GM18526 (cell line): ENCODE results near the gene TNFRSF1A.

Source experiments
- POLR2A ChIP-seq: IDR thresholded peaks from 3 replicates; pipeline ENCODE4 v1.6.1; 2011; ENCODE audit not compliant: insufficient read length; ENCODE audit errors: extremely low read depth

The TNFRSF1A gene

DNA sequence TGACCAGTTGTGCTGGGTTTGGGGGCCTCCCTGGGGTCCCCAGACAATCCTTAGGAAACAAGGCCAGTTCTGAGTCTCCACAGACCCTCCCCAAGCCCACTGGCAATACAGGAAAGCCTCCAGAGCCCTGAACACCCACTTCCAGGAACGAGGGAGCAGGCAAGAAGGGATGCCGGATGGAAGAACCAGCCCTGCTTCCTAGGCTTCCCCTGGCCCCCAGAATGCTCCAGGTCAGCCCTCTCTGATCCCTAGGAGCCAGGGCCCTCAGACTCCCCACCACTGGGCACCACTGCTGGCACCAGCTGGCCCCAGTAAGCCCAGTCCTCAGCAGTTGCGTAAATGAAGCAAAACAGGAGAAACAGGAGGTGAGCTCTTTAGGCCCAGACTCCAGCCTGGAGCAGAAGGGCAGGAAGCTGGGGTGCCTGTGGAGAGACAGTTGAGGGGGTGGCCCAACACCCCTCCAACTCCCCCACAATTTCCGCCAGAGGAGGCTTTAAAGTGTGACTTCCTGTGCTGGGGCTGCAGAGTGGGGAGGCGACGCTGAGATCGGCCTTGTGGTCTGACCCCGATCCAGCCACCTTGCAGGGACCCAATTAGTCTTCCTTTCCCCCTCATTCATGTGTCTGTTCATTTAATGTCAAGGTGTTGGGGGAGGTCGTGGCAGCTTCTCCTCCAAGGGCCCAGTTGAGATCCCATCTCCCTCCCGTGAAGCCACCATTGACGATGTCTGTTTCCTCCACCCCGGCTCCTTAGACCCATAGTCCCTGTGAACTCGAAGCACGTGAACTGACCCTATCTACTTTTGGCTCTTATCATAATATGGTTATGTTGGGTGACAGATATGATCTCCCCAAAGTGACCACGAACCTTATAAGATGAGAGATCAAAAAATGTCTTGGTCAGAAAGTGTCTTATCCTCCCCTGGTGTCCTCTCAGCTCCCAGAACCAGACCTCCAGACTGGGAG lies 4.7 kb downstream of the TNFRSF1A start:
- TF ChIP-seq POLR2A = peak; percentile 25

DNA sequence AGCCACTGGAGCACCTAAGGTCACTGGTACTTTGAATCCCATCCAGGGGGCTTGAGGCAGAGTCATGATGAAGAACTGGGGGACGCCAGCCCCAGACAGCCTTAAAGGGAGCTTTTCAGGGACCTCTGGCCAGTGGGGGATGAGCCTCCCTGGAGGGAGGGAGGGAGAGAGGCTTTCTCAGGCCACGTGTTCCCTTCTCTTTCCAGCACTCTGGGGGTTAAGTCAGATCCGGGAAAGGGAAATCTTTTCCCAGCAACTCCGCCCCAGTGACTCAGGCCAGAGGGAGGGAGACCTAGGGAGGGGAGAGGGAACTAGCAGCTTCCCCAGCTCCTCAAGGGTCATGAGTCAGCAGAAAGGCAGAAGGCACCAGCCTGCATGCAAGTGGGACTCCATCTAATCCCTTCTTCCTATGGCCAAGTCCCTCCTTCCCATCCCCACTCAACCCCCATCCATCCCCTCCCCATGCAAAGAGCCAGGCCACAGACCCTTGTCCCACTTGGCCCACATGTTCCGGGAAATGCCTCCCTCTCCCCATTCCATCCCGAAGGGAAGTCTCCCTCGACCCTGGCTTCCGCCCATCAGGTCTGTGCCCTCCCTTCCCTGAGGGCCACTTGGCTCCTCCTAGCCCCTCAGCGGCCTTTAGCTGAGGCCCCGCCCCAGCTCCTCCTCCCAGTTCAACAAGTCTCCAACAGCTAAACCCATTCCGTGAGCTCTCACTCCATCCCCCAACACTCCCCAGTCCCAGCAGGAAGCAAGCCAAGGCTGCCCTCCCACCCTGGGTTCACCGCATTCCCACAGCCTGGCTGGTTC lies 5.6 kb downstream of the TNFRSF1A start:
- peak; percentile 26 for TF ChIP-seq POLR2A

DNA sequence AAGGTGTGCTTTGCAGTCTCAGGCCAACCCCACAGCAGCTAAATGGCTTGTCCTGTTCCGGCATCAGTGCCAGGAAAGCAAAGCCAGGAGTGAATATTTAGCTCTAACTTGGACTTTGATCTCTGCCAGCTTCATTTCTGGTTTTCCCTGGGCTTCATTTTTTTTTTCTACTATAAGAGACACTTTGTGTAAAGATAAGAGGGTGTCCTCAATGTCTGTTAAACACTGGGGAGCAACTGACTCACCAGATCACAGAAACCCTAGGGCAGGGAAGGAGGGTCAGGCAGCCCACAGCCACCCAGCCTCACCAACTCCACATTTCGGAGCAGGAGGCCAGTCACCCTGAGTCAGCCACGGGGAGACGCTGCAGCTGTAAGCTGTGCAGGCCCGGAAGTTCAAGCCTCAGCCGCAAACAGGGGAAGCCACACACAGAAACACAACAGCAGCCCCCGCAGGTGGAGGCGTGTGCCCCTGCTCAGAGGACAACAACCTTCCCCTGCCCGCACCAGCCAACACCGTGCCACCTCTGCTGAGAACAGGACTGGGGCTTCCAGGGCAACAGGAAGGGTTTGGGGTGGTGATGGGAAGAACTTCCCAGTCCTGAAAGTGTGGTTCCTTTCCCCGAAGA lies 6.3 kb downstream of the TNFRSF1A start:
- peak; percentile 67 for TF ChIP-seq POLR2A

DNA sequence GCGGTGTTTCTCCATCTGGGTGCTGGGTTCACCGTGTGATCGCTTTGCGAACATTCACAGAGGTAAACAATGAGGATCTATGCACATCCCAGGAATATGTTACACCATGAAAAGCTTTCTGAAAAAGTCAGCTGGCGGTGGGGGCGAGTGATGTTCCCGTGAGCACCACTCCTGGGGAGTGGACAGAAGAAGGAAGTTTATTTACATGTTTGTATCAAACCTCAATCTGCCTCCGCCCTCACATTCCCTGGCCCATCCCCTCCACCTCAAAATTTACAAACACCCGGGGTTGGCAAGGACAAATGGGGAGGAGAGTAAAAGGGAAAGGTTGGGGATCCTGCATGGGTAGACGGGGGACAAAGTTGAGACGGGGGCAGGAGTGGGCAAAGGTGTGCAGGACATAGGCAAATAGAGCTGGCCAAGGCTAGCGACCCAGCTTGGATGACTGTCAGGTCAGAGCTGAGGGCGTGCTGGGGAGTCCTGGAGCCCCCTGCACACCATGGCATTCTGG lies 6.9 kb downstream of the TNFRSF1A start:
- TF ChIP-seq POLR2A = no peak

DNA sequence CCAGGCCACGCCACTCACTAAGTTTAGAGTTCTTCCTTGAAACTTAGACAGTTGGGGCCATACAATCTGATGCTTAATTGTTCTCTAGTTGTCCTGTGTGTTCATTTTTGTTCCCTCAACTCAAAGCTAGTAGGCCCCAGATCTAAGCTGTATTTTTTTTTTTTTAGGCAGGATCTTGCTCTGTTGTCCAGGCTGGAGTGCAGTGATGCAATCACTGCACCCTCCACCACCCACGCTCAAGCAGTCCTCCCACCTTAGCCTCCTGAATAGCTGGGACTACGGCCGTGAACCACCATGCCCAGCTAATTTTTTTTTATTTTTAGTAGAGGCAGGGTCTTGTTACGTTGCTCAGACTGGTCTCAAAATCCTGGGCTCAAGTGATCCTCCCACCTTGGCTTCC lies 7.5 kb downstream of the TNFRSF1A start:
- TF ChIP-seq POLR2A = no peak

DNA sequence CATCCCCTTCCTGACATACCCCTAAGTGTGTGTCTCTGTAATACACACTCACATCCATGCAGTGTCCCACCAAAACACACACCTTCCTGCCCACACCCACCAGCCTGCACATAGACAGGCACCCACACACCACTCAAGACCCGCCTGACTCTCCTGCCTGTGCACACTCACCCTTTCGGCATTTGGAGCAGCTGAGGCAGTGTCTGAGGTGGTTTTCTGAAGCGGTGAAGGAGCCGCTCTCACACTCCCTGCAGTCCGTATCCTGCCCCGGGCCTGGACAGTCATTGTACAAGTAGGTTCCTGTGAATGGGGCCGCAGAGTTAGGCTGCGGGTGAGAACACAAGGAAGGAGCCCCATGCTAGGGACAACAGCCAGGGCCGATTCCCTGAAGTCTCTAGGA lies 8.3 kb downstream of the TNFRSF1A start:
- TF ChIP-seq POLR2A = no peak

DNA sequence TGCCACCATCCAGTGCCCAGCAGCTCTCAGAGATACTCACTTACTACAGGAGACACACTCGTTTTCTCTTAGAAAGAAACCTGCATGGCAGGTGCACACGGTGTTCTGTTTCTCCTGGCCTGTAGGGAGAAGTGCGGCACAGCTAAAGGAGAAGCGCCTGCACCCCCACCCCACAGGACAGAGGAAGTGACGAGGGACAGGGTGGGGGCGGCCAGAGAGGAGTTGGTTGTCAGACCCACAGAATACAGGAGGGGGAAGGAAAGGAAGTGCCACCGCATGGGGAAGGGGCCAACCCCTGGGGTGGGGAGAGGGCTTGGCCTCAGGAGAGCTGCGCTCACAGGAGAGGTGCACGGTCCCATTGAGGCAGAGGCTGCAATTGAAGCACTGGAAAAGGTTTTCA lies 8.8 kb downstream of the TNFRSF1A start:
- no peak for TF ChIP-seq POLR2A

DNA sequence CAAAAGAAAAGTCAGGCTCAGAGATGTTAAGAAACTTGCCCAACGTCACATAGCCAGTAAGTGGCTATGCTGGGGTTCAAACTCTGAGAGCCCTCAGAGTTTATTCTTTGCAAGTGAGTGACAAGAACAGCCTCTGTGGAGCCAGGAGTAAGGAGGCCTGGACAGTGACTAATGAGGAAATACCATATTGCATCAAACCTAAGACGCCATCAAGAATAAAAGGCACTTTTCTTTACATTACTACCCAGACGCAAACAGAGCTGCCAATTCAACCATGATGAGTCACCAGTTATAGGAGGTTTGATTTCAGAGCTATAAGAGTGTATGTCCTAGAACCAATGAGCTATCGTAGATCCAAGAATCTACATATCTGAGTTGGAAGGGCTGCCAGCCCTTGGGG lies 9.4 kb downstream of the TNFRSF1A start:
- TF ChIP-seq POLR2A = no peak

DNA sequence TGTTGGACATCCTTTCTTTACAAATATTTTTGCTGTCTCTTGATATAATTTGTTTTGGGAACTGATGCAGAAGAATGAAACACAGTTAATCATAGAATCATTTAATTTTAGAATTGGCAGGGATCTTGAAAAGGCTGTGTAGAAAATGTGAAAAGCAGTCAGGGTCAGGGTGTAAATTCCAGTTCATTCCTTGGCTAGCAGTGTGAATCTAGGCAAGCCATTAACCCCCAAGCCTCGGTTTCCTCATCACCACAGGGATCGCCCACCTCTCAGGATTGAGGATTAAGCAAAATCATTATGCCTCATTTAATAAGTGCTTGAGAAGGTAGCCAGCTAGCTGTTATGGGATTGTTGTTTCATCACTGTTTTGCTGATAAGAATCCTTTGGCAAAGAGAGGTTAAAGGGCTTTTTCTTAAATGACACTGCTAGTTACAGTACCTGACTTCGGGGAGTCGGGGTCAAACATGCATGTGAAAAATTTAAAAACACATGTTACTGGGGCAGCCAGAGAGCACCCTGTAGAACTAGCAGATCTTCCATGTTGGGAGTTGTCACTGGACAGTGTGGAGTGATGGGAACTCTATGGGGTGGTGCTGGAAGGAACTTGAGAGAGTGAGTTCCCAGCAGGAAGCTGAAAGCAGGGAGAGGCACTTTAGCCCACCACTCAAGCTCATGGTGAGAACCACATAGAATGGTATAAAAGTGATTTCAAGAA lies 10.7 kb downstream of the TNFRSF1A start:
- TF ChIP-seq POLR2A = no peak

DNA sequence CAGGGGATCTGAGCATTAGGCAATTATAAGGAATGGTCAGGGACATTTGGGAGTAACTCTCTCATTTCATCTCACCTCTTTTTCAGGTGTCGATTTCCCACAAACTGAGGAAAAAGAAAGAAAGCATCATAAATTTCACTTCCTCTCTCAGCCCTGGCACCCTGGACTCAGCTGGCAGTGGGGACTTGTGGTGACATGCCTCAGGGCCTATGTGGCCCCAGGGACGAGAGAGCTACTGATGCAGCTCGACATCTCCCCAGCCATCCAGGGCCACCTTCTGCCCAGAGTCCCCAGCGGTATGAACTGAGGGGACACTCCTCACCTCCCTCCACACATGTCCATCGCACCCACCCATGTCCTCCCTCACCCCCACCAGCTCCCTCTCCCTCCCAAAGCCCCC lies 11.7 kb downstream of the TNFRSF1A start:
- TF ChIP-seq POLR2A = no peak

DNA sequence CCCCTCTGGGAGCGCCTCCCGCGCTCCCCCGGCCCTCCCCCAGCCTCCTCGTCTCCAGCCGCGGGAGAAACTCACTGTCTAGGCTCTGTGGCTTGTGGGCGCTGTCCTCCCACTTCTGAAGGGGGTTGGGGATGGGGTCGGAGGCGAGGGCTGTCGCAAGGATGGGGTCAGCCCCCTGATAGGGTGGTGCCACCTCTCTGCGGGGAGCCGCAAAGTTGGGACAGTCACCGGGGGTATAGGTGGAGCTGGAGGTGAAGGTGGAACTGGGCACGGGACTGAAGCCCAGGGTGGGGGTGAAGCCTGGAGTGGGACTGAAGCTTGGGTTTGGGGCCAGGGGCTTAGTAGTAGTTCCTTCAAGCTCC lies 12.2 kb downstream of the TNFRSF1A start:
- no peak for TF ChIP-seq POLR2A

DNA sequence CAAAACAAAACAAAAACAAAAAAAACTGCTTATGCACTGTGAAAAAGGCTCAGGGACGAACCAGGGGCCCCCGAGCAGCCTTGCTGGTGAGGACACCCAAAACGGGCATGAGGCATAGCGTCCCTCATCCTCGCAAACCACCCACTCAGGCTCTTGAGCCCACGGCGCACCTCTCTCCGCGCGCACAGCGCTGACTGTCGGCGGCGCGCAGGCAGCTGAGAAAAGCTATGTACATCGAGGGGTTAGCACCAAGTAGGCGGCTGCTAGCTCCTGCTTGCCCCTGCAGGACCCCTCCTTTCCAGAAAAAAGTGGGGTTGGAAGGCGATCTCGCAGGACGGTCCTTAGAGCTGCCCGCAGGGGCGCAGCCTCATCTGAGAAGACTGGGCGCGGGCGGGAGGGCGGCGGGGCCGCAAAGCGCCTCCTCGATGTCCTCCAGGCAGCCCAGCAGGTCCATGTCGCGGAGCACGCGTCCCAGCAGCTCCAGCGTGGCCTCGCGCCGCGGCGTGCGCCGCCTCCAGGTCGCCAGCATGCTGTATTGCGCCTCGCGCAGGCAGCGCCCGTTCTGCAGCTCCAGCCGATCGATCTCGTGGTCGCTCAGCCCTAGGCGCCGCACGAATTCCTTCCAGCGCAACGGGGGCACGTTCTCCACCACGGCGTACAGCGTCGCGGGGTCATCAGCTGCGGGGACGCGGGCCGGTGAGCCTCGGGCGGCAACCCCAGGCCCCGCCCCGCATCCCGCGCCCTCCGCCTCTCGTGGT lies 12.8 kb downstream of the TNFRSF1A start:
- TF ChIP-seq POLR2A = no peak

DNA sequence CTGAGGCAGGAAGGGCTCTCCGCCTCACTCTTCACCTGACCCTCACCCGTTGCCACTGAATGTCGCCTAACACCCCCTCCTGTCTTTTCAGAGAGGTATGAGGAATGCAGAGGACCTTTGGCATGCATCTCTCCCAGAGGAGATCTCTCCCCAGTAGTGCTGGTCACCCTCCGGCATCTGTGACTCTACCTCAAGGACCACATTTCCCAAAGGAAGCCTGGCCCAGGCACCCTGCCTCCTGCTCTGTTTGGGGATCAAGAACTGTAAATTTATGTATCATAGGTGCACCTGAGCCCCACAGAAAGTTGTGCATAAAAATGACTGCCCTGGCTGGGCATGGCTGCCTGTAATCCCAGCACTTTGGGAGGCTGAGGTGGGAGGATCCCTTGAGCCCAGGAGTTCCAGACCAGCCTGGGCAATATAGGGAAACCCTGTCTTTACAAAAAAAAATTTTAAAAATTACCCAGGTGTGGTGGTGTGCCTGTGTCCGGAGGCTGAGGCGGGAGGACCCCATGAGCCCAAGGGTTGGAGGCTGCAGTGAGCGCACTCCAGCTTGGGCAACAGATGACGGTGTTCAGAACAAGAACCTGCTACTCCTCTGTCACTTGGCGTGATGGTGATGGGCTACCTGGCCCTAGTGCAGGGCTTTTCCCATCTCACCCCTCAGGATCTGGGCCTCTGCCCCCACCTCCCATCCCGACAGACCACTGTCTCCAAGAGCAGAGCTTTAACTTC lies 13.7 kb downstream of the TNFRSF1A start:
- TF ChIP-seq POLR2A = no peak
